IMR-90 (cell line): ENCODE data around the gene IDH3A. TPM values are rescaled to one million over a fixed set of nuclear protein-coding genes. Genes with fewer than 3 reads are reported as not detected.

Source experiments
- ATAC-seq: fragments of 200-7000 bp; cut with Tn5 transposase; 2 replicates; pipeline ENCODE4 v1.9.1; 2020; ENCODE audit warnings: low read depth, mild to moderate bottlenecking, moderate library complexity
- BruUV-seq: library from RNA; stranded (reverse); fragments of 400-500 nt; replicated peaks from 2 replicates; lab custom pipeline; 2021; lab: Mats Ljungman, UMichigan
- CTCF ChIA-PET: fragments of 300-600 bp; formaldehyde crosslinking; extraction: SDS; loops from one replicate; lab custom pipeline; 2021; ENCODE audit warnings: antibody characterized with exemption; lab: Yijun Ruan, JAX
- POLR2A ChIA-PET: fragments of 300-600 bp; sonication (Branson Sonifier 250); formaldehyde crosslinking; loops from one replicate; lab custom pipeline; 2022; ENCODE audit warnings: antibody characterized with exemption; ENCODE audit not compliant: unreplicated experiment; lab: Charles Lee
- DNase-seq: peaks from one replicate; pipeline ENCODE4 v3.0.0; 2013
- H2AFZ ChIP-seq: replicated peaks from 2 replicates; pipeline ENCODE3; 2013; ENCODE audit warnings: low read length, mild to moderate bottlenecking; ENCODE audit not compliant: poor library complexity
- H2AK5ac ChIP-seq: 2 replicates; pipeline ENCODE4 v1.6.1; 2013; ENCODE audit warnings: low read depth, low read length, inconsistent platforms
- H2AK9ac ChIP-seq: replicated peaks from 2 replicates; pipeline ENCODE3; 2013; ENCODE audit warnings: mild to moderate bottlenecking, low read depth, low read length, moderate library complexity; ENCODE audit not compliant: poor library complexity
- H2BK120ac ChIP-seq: 2 replicates; pipeline ENCODE4 v1.6.1; 2013; ENCODE audit warnings: low read depth, low read length, inconsistent platforms
- H2BK15ac ChIP-seq: 3 replicates; pipeline ENCODE4 v1.6.1; 2013; ENCODE audit warnings: low read depth, low read length, inconsistent platforms
- H2BK20ac ChIP-seq: 2 replicates; pipeline ENCODE4 v1.6.1; 2013; ENCODE audit warnings: low read depth, mild to moderate bottlenecking, inconsistent platforms, low read length, moderate library complexity
- H2BK5ac ChIP-seq: 2 replicates; pipeline ENCODE4 v1.6.1; 2013; ENCODE audit warnings: mild to moderate bottlenecking, low read depth, low read length, inconsistent platforms; ENCODE audit not compliant: poor library complexity, severe bottlenecking
- H3K14ac ChIP-seq: replicated peaks from 2 replicates; pipeline ENCODE4 v1.6.1; 2013; ENCODE audit warnings: low read depth, low read length, inconsistent platforms
- H3K18ac ChIP-seq: 2 replicates; pipeline ENCODE4 v1.6.1; 2013; ENCODE audit warnings: low read depth, low read length, control low read depth
- H3K23ac ChIP-seq: 2 replicates; pipeline ENCODE4 v1.6.1; 2013; ENCODE audit warnings: low read depth, low read length, inconsistent platforms
- H3K27ac ChIP-seq: 2 replicates; pipeline ENCODE4 v1.5.1; 2013; ENCODE audit warnings: mild to moderate bottlenecking, control low read depth, low read length; ENCODE audit not compliant: insufficient read depth
- H3K27me3 ChIP-seq: 2 replicates; pipeline ENCODE4 v1.6.1; 2013; ENCODE audit warnings: low read length; ENCODE audit not compliant: control insufficient read depth, insufficient read depth
- H3K36me3 ChIP-seq: 2 replicates; pipeline ENCODE4 v1.6.1; 2013; ENCODE audit warnings: low read length, mixed read lengths; ENCODE audit not compliant: control insufficient read depth, insufficient read depth
- H3K4ac ChIP-seq: 2 replicates; pipeline ENCODE4 v1.6.1; 2013; ENCODE audit warnings: low read depth, low read length, inconsistent platforms
- H3K4me1 ChIP-seq: 2 replicates; pipeline ENCODE4 v1.6.1; 2013; ENCODE audit warnings: low read length, mixed read lengths; ENCODE audit not compliant: control insufficient read depth, insufficient read depth
- H3K4me2 ChIP-seq: 2 replicates; pipeline ENCODE4 v1.6.1; 2013; ENCODE audit warnings: low read depth, mild to moderate bottlenecking, control low read depth, low read length, moderate library complexity
- H3K4me3 ChIP-seq: 2 replicates; pipeline ENCODE4 v1.5.1; 2013; ENCODE audit warnings: low read depth, mild to moderate bottlenecking, control low read depth, low read length, moderate library complexity; ENCODE audit not compliant: insufficient read depth
- H3K56ac ChIP-seq: 2 replicates; pipeline ENCODE4 v1.6.1; 2013; ENCODE audit warnings: low read length, inconsistent platforms; ENCODE audit not compliant: insufficient read depth; ENCODE audit errors: extremely low read depth
- H3K79me1 ChIP-seq, 2 experiments: 2 replicates each; pipeline ENCODE4 v1.6.1; 2013; ENCODE audit warnings: low read length in 2 of 2, inconsistent platforms in 1 of 2, low read depth in 1 of 2
- H3K9ac ChIP-seq: 2 replicates; pipeline ENCODE4 v1.6.1; 2013; ENCODE audit warnings: low read depth, low read length, control low read depth
- H3K9me1 ChIP-seq: 2 replicates; pipeline ENCODE4 v1.6.1; 2013; ENCODE audit warnings: low read length, inconsistent platforms; ENCODE audit not compliant: insufficient read depth
- H3K9me3 ChIP-seq: 2 replicates; pipeline ENCODE4 v1.6.1; 2013; ENCODE audit warnings: low read length; ENCODE audit not compliant: control insufficient read depth, insufficient read depth
- H4K20me1 ChIP-seq: 2 replicates; pipeline ENCODE4 v1.6.1; 2013; ENCODE audit warnings: low read length, inconsistent platforms; ENCODE audit not compliant: insufficient read depth
- H4K5ac ChIP-seq: 2 replicates; pipeline ENCODE4 v1.6.1; 2013; ENCODE audit warnings: mild to moderate bottlenecking, low read depth, low read length, control low read depth
- H4K8ac ChIP-seq, 2 experiments: 2 replicates each; pipeline ENCODE4 v1.6.1; 2013; ENCODE audit warnings: low read depth in 2 of 2, low read length in 2 of 2, control low read depth in 1 of 2, inconsistent platforms in 1 of 2
- H4K91ac ChIP-seq: 2 replicates; pipeline ENCODE4 v1.6.1; 2013; ENCODE audit warnings: low read depth, low read length, inconsistent platforms; ENCODE audit not compliant: insufficient read depth
- BHLHE40 ChIP-seq: fragments of 150-350 bp; IDR thresholded peaks from 2 replicates; pipeline ENCODE4 v1.6.1; 2016; ENCODE audit warnings: mild to moderate bottlenecking, low read depth, low read length
- CEBPB ChIP-seq: IDR thresholded peaks from 2 replicates; pipeline ENCODE4 v1.6.1; 2012; ENCODE audit warnings: low read depth, low read length, improper control_type of control experiment
- CHD1 ChIP-seq: IDR thresholded peaks from 2 replicates; pipeline ENCODE4 v1.6.1; 2012; ENCODE audit warnings: low read depth, low read length, improper control_type of control experiment
- FOS ChIP-seq: fragments of 150-350 bp; IDR thresholded peaks from 2 replicates; pipeline ENCODE4 v1.6.1; 2016; ENCODE audit warnings: low read depth, low read length
- MAFK ChIP-seq: IDR thresholded peaks from 2 replicates; pipeline ENCODE4 v1.6.1; 2012; ENCODE audit warnings: low read depth, low read length, improper control_type of control experiment
- MAZ ChIP-seq: IDR thresholded peaks from 2 replicates; pipeline ENCODE4 v1.6.1; 2012; ENCODE audit warnings: low read depth, mild to moderate bottlenecking, low read length, improper control_type of control experiment, moderate library complexity, borderline replicate concordance
- NFE2L2 ChIP-seq: fragments of 150-350 bp; IDR thresholded peaks from 2 replicates; pipeline ENCODE4 v1.6.1; 2016; ENCODE audit warnings: low read depth, mild to moderate bottlenecking, low read length
- RAD21 ChIP-seq: IDR thresholded peaks from 2 replicates; pipeline ENCODE4 v1.6.1; 2012; ENCODE audit warnings: low read length, improper control_type of control experiment
- RCOR1 ChIP-seq: IDR thresholded peaks from 2 replicates; pipeline ENCODE4 v1.6.1; 2012; ENCODE audit warnings: mild to moderate bottlenecking, low read length, improper control_type of control experiment; ENCODE audit not compliant: insufficient replicate concordance
- RFX5 ChIP-seq: IDR thresholded peaks from 2 replicates; pipeline ENCODE4 v1.8.0; 2012; ENCODE audit warnings: low read depth, mild to moderate bottlenecking, low read length, moderate library complexity
- SMC3 ChIP-seq: fragments of 150-350 bp; IDR thresholded peaks from 2 replicates; pipeline ENCODE4 v1.6.1; 2016; ENCODE audit warnings: low read depth, mild to moderate bottlenecking, antibody characterized with exemption, low read length, moderate library complexity
- dilution Hi-C: fragments of 300-500 bp; cut with HindIII; formaldehyde crosslinking; loops from one replicate; pipeline ENCODE4 v1.14.3; 2018; ENCODE audit warnings: low sequenced_read_pairs; ENCODE audit not compliant: unreplicated experiment
- in situ Hi-C: fragments of 300-500 bp; cut with MboI; formaldehyde crosslinking; loops from 3 replicates; pipeline ENCODE4 v1.14.3; 2019; ENCODE audit warnings: low sequenced_read_pairs, inconsistent platforms, mixed read lengths
- intact Hi-C: fragments of 100-400 bp; cut with micrococcal nuclease; formaldehyde crosslinking; loops from 2 replicates; pipeline ENCODE4 v1.10.0; 2022
- polyA plus RNA-seq, 3 experiments: library from polyadenylated mRNA; depleted of rRNA; stranded (reverse); fragments of >200 nt; gene quantifications; 2 replicates each; pipeline ENCODE4 v1.2.3, GENCODE V29; 2012; ENCODE audit warnings: low replicate concordance in 1 of 3
- total RNA-seq: library from RNA; depleted of rRNA; stranded (reverse); fragments of >200 nt; gene quantifications from 2 replicates; pipeline ENCODE4 v1.2.3, GENCODE V29; 2012
- TF ChIP-seq, protein P1 (sequence below): conservative IDR thresholded peaks from 2 replicates; pipeline ENCODE4 v1.5.1; 2012; ENCODE audit warnings: mild to moderate bottlenecking, low read depth, low read length, improper control_type of control experiment
- TF ChIP-seq, protein P2 (sequence below): fragments of 150-350 bp; IDR thresholded peaks from 2 replicates; pipeline ENCODE4 v1.6.1; 2017; ENCODE audit warnings: mild to moderate bottlenecking, antibody characterized with exemption, low read length, low read depth
- TF ChIP-seq, protein P3 (sequence below): fragments of 150-350 bp; IDR thresholded peaks from 2 replicates; pipeline ENCODE4 v1.6.1; 2016; ENCODE audit warnings: low read depth, mild to moderate bottlenecking, low read length, moderate library complexity, borderline replicate concordance

The IDH3A gene
- total and polyA plus RNA-seq, 2 of the 4 experiments (the other 2 are of a cell fraction) = 34.5 to 47.7 TPM

DNA sequence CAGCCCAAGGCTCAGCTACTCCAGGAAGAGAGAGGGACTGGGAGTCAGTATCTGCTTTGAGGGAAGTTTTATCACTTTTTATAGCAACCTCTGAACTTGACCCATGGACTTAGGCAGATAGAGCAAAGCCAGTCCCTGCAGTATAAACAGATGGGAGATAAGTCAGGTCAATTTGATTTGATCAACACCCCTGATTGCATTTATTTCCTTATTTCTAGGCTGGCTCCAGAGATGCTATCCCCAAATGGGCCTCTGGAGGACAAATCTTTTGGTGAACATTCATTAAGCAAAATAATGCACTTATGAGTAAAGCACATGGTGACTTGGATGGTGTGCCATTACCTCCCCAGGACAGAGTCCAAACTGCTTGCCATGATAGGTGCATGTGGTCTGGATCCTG lies 8.9 kb upstream of the IDH3A start:
- H3K9me3 ChIP-seq = no peaks in the 10 kb centered on the region
- no peak overlapping the region for H4K8ac ChIP-seq
- H4K20me1 ChIP-seq = no peaks in the 10 kb centered on the region
- no peaks in the 10 kb centered on the region for H3K79me1 ChIP-seq
- H3K27ac ChIP-seq = no peak overlapping the region
- in situ Hi-C loops = no loop called here
- no peak overlapping the region for H3K14ac ChIP-seq
- H2BK120ac ChIP-seq = no peak overlapping the region
- H2AK9ac ChIP-seq = no peak overlapping the region
- H3K36me3 ChIP-seq = no peaks in the 10 kb centered on the region
- ChIA-PET POLR2A (no interaction called here), CTCF (no interaction called here)
- ATAC-seq (no peak), DNase-seq (no peak)
- H3K4ac ChIP-seq = no peak overlapping the region
- no peaks in the 10 kb centered on the region; the same call in 1 of the 2 replicates for H3K9me1 ChIP-seq
- H4K5ac ChIP-seq = no peak overlapping the region
- no peak for TF ChIP-seq RFX5
- TF ChIP-seq, protein P1, sequence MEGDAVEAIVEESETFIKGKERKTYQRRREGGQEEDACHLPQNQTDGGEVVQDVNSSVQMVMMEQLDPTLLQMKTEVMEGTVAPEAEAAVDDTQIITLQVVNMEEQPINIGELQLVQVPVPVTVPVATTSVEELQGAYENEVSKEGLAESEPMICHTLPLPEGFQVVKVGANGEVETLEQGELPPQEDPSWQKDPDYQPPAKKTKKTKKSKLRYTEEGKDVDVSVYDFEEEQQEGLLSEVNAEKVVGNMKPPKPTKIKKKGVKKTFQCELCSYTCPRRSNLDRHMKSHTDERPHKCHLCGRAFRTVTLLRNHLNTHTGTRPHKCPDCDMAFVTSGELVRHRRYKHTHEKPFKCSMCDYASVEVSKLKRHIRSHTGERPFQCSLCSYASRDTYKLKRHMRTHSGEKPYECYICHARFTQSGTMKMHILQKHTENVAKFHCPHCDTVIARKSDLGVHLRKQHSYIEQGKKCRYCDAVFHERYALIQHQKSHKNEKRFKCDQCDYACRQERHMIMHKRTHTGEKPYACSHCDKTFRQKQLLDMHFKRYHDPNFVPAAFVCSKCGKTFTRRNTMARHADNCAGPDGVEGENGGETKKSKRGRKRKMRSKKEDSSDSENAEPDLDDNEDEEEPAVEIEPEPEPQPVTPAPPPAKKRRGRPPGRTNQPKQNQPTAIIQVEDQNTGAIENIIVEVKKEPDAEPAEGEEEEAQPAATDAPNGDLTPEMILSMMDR = no peak
- no peak for TF ChIP-seq FOS
- no peak for TF ChIP-seq MAZ
- TF ChIP-seq RAD21 = no peak
- TF ChIP-seq, protein P2, sequence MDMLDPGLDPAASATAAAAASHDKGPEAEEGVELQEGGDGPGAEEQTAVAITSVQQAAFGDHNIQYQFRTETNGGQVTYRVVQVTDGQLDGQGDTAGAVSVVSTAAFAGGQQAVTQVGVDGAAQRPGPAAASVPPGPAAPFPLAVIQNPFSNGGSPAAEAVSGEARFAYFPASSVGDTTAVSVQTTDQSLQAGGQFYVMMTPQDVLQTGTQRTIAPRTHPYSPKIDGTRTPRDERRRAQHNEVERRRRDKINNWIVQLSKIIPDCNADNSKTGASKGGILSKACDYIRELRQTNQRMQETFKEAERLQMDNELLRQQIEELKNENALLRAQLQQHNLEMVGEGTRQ = no peak
- TF ChIP-seq CEBPB = no peak
- TF ChIP-seq BHLHE40 = no peak
- no peak for TF ChIP-seq SMC3
- TF ChIP-seq NFE2L2 = no peak
- TF ChIP-seq RCOR1 = no peak
- TF ChIP-seq, protein P3, sequence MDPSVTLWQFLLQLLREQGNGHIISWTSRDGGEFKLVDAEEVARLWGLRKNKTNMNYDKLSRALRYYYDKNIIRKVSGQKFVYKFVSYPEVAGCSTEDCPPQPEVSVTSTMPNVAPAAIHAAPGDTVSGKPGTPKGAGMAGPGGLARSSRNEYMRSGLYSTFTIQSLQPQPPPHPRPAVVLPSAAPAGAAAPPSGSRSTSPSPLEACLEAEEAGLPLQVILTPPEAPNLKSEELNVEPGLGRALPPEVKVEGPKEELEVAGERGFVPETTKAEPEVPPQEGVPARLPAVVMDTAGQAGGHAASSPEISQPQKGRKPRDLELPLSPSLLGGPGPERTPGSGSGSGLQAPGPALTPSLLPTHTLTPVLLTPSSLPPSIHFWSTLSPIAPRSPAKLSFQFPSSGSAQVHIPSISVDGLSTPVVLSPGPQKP = no peak
- no peak for TF ChIP-seq CHD1
- no peak for TF ChIP-seq MAFK
- no peak overlapping the region for H3K4me3 ChIP-seq
- H2BK5ac ChIP-seq = no peak overlapping the region
- H2BK15ac ChIP-seq = no peak overlapping the region
- dilution Hi-C loops = no loop called here
- H2AK5ac ChIP-seq = no peak overlapping the region
- H3K56ac ChIP-seq = no peak overlapping the region
- H2BK20ac ChIP-seq = no peak overlapping the region
- H3K23ac ChIP-seq = no peak overlapping the region
- H2AFZ ChIP-seq = no peak overlapping the region
- no peak overlapping the region for H4K91ac ChIP-seq
- no peak overlapping the region for H3K4me2 ChIP-seq
- H3K18ac ChIP-seq = no peak overlapping the region
- intact Hi-C loops = no loop called here
- no peaks in the 10 kb centered on the region; the same call in 1 of the 2 replicates for H3K27me3 ChIP-seq
- BruUV-seq = no TSS peak
- H3K4me1 ChIP-seq = no peaks in the 10 kb centered on the region
- H3K9ac ChIP-seq = no peak overlapping the region
